ENCODE measurements around the gene MTNR1A.
"Not testable (repeated sequence)": the region's sequence is repeated elsewhere in the genome, so short reads cannot be mapped to it uniquely, and the experiment has no call there.

Gene MTNR1A

GRCh38 chr4:186561748-186562147 lies 6.4 kb upstream of the MTNR1A start:
- no peak for DNase-seq (ENCODE audit: low spot score)

- no peak for DNase-seq (ENCODE audit: low spot score)
Measured at GRCh38 chr4:186560647-186561046, 5.3 kb upstream of the MTNR1A start.

GRCh38 chr4:186557486-186557885 lies 2.1 kb upstream of the MTNR1A start:
- DNase-seq (ENCODE audit: low spot score): no peak

GRCh38 chr4:186557061-186557460 lies 1.7 kb upstream of the MTNR1A start:
- DNase-seq (ENCODE audit: low spot score): no peak

- no peak for DNase-seq (ENCODE audit: low spot score)
Measured at GRCh38 chr4:186554539-186554913, 841 bp downstream of the MTNR1A start.

- no peak for DNase-seq (ENCODE audit: low spot score)
Measured at GRCh38 chr4:186553717-186554116, 1.6 kb downstream of the MTNR1A start.

GRCh38 chr4:186551849-186552248 lies 3.5 kb downstream of the MTNR1A start:
- no peak for DNase-seq (ENCODE audit: low spot score)

- DNase-seq (ENCODE audit: low spot score): no peak
Measured at GRCh38 chr4:186545436-186545835, 9.9 kb downstream of the MTNR1A start.

GRCh38 chr4:186543206-186543605 lies 12.2 kb downstream of the MTNR1A start:
- no peak for DNase-seq (ENCODE audit: low spot score)

- no peak for DNase-seq (ENCODE audit: low spot score)
Measured at GRCh38 chr4:186541801-186542200, 13.6 kb downstream of the MTNR1A start.

- no peak for DNase-seq (ENCODE audit: low spot score)
Measured at GRCh38 chr4:186537843-186538521, 17.4 kb downstream of the MTNR1A start.

- DNase-seq (ENCODE audit: low spot score): no peak
Measured at GRCh38 chr4:186536285-186536684, 19.1 kb downstream of the MTNR1A start.

- no peak for DNase-seq (ENCODE audit: low spot score)
Measured at GRCh38 chr4:186534056-186534455, 21.3 kb downstream of the MTNR1A start.

- not testable (repeated sequence) for DNase-seq (ENCODE audit: low spot score)
Measured at GRCh38 chr4:186523927-186524326, 31.4 kb downstream of the MTNR1A start.

GRCh38 chr4:186516287-186516686 lies 39.1 kb downstream of the MTNR1A start:
- no peak for DNase-seq (ENCODE audit: low spot score)

- no peak for DNase-seq (ENCODE audit: low spot score)
Measured at GRCh38 chr4:186514271-186514950, 41.0 kb downstream of the MTNR1A start.

- DNase-seq (ENCODE audit: low spot score): not testable (repeated sequence)
Measured at GRCh38 chr4:186504771-186505170, 50.6 kb downstream of the MTNR1A start.

GRCh38 chr4:186502231-186502630 lies 53.1 kb downstream of the MTNR1A start:
- DNase-seq (ENCODE audit: low spot score): no peak

GRCh38 chr4:186501554-186501953 lies 53.8 kb downstream of the MTNR1A start:
- DNase-seq (ENCODE audit: low spot score): no peak

- DNase-seq (ENCODE audit: low spot score): no peak
Measured at GRCh38 chr4:186500721-186501304, 54.6 kb downstream of the MTNR1A start.

- DNase-seq (ENCODE audit: low spot score): no peak
Measured at GRCh38 chr4:186499467-186499866, 55.9 kb downstream of the MTNR1A start.

GRCh38 chr4:186497043-186497442 lies 58.3 kb downstream of the MTNR1A start:
- no peak for DNase-seq (ENCODE audit: low spot score)

- no peak for DNase-seq (ENCODE audit: low spot score)
Measured at GRCh38 chr4:186494496-186494895, 60.9 kb downstream of the MTNR1A start.

Data from putamen (tissue), 1 donor.